Measurements from ENCODE around the gene ZNF564. TPM values are rescaled to one million over a fixed set of nuclear protein-coding genes. Genes with fewer than 3 reads are reported as not detected.
A peak's percentile ranks its signal among the peaks of the same experiment; 100 is the strongest.

The ZNF564 gene
- total and polyA plus RNA-seq, 2 of the 13 experiments (the other 11 are each of a cell fraction or from before 2014, with no cell fraction given): 2.3 to 11.1 TPM

- TF ChIP-seq ZNF766 (CRISPR knock-in tag; IDR thresholded peaks at IDR 0.05; ENCODE audit: borderline replicate concordance): no peak
- no peak for TF ChIP-seq RBAK (CRISPR knock-in tag; IDR thresholded peaks at IDR 0.05)
- TF ChIP-seq REST (IDR thresholded peaks at IDR 0.05; ENCODE audit: borderline replicate concordance in 1 of 2, low read depth in 1 of 2, low read length in 2 of 2): peak in 1 of 2 experiments; percentile 56; a peak in 1 of 4 replicates
- TF ChIP-seq FOXK1 (CRISPR knock-in tag; IDR thresholded peaks at IDR 0.05; ENCODE audit: borderline replicate concordance, low read depth): peak; percentile 55; the same call in 1 of the 2 replicates
- peak; percentile 98 for TF ChIP-seq SP2 (CRISPR knock-in tag; IDR thresholded peaks at IDR 0.05)
- peak; percentile 94 for TF ChIP-seq SNAPC4 (CRISPR knock-in tag; IDR thresholded peaks at IDR 0.05)
- no peak for TF ChIP-seq HIC2 (CRISPR knock-in tag; IDR thresholded peaks at IDR 0.05; ENCODE audit: low read depth)
- TF ChIP-seq ZNF383 (CRISPR knock-in tag; IDR thresholded peaks at IDR 0.05; ENCODE audit: borderline replicate concordance): no peak
- TF ChIP-seq BATF2 (CRISPR knock-in tag; IDR thresholded peaks at IDR 0.05): no peak
- TF ChIP-seq PATZ1 (CRISPR knock-in tag; IDR thresholded peaks at IDR 0.05): peak; percentile 31; the same call in 1 of the 2 replicates
- peak; percentile 61 for TF ChIP-seq TBX2 (CRISPR knock-in tag; IDR thresholded peaks at IDR 0.05; ENCODE audit: borderline replicate concordance)
- TF ChIP-seq ATF5 (CRISPR knock-in tag; IDR thresholded peaks at IDR 0.05; ENCODE audit: low read depth): no peak; the same call in 1 of the 2 replicates
These were observed at the start of gene ZNF564 (continued) for GRCh38 chr19:12551060-12551832.
